NCI-H2081 treated with DMSO at 0.1 percent for 48 hours (cell line): ENCODE measurements around the gene PTPN4.
"Not testable (repeated sequence)": the region's sequence is repeated elsewhere in the genome, so short reads cannot be mapped to it uniquely, and the experiment has no call there.

ENCODE experiments used
- DNase-seq: peaks from one replicate; lab custom pipeline; 2025; lab: John Stamatoyannopoulos, UW

PTPN4 gene

GRCh38 chr2:119764832-119765231 is 5.1 kb downstream of the PTPN4 start:
- DNase-seq, result no peak

- no peak for DNase-seq
Observed at GRCh38 chr2:119765433-119766002, 5.8 kb downstream of the PTPN4 start.

- DNase-seq, result no peak
Observed at GRCh38 chr2:119766944-119767343, 7.2 kb downstream of the PTPN4 start.

GRCh38 chr2:119768742-119769141 is 9.0 kb downstream of the PTPN4 start:
- DNase-seq, result no peak

GRCh38 chr2:119769645-119770044 is 9.9 kb downstream of the PTPN4 start:
- no peak for DNase-seq

- DNase-seq, result no peak
Observed at GRCh38 chr2:119771331-119771730, 11.6 kb downstream of the PTPN4 start.

GRCh38 chr2:119772128-119772527 is 12.4 kb downstream of the PTPN4 start:
- DNase-seq, result no peak

- DNase-seq, result no peak
Observed at GRCh38 chr2:119772767-119773166, 13.0 kb downstream of the PTPN4 start.

- no peak for DNase-seq
Observed at GRCh38 chr2:119774026-119774425, 14.3 kb downstream of the PTPN4 start.

- no peak for DNase-seq
Observed at GRCh38 chr2:119775102-119775501, 15.4 kb downstream of the PTPN4 start.

GRCh38 chr2:119782308-119783027 is 22.7 kb downstream of the PTPN4 start:
- no peak for DNase-seq

GRCh38 chr2:119784876-119785275 is 25.2 kb downstream of the PTPN4 start:
- DNase-seq, result no peak

- no peak for DNase-seq
Observed at GRCh38 chr2:119786295-119786694, 26.6 kb downstream of the PTPN4 start.

GRCh38 chr2:119788752-119789151 is 29.0 kb downstream of the PTPN4 start:
- no peak for DNase-seq

GRCh38 chr2:119790466-119790865 is 30.7 kb downstream of the PTPN4 start:
- no peak for DNase-seq

GRCh38 chr2:119792907-119793312 is 33.2 kb downstream of the PTPN4 start:
- no peak for DNase-seq

GRCh38 chr2:119794237-119794636 is 34.5 kb downstream of the PTPN4 start:
- DNase-seq, result no peak

GRCh38 chr2:119795309-119796303 is 35.9 kb downstream of the PTPN4 start:
- no peak for DNase-seq

- no peak for DNase-seq
Observed at GRCh38 chr2:119800376-119800902, 40.7 kb downstream of the PTPN4 start.

- DNase-seq, result no peak
Observed at GRCh38 chr2:119801040-119801439, 41.3 kb downstream of the PTPN4 start.

GRCh38 chr2:119801989-119802388 is 42.3 kb downstream of the PTPN4 start:
- not testable (repeated sequence) for DNase-seq

GRCh38 chr2:119803101-119803500 is 43.4 kb downstream of the PTPN4 start:
- no peak for DNase-seq
